Ishikawa (cell line): ENCODE measurements around the gene BROX.

Experiments
- CEBPB ChIP-seq: IDR thresholded peaks from 2 replicates; pipeline ENCODE4 v1.6.1; 2012
- CREB1 ChIP-seq: IDR thresholded peaks from 2 replicates; pipeline ENCODE4 v1.6.1; 2012; ENCODE audit warnings: low read depth
- EGR1 ChIP-seq: IDR thresholded peaks from 2 replicates; pipeline ENCODE4 v1.6.1; 2012
- EP300 ChIP-seq: IDR thresholded peaks from 2 replicates; pipeline ENCODE4 v1.6.1; 2012; ENCODE audit warnings: borderline replicate concordance
- FOXM1 ChIP-seq: IDR thresholded peaks from 2 replicates; pipeline ENCODE4 v1.6.1; 2012; ENCODE audit warnings: low read depth, borderline replicate concordance
- MAX ChIP-seq: IDR thresholded peaks from 2 replicates; pipeline ENCODE4 v1.6.1; 2012
- RAD21 ChIP-seq: IDR thresholded peaks from 2 replicates; pipeline ENCODE4 v1.6.1; 2012; ENCODE audit warnings: low read depth
- REST ChIP-seq: IDR thresholded peaks from 2 replicates; pipeline ENCODE4 v1.6.1; 2012; ENCODE audit warnings: low read depth, mild to moderate bottlenecking
- TAF1 ChIP-seq: IDR thresholded peaks from 2 replicates; pipeline ENCODE4 v1.6.1; 2012; ENCODE audit warnings: low read depth, mild to moderate bottlenecking
- TCF12 ChIP-seq: IDR thresholded peaks from 2 replicates; pipeline ENCODE4 v1.6.1; 2012; ENCODE audit warnings: low read depth

- TF ChIP-seq MAX (no peak), EP300 (no peak), CEBPB (no peak), FOXM1 (no peak), CREB1 (no peak), REST (no peak), RAD21 (no peak), TAF1 (no peak), EGR1 (no peak), TCF12 (no peak)
Observed at GRCh38 chr1:222784371-222784770, 72.0 kb downstream of the BROX start.
